HEK293 (cell line): Measurements from ENCODE around the gene BIN1.

Experiments used
- CTCF ChIA-PET: fragments of 350-600 bp; formaldehyde crosslinking; extraction: SDS; loops from one replicate; lab custom pipeline; 2021; ENCODE audit warnings: antibody characterized with exemption; lab: Yijun Ruan, JAX
- POLR2A ChIA-PET: fragments of 300-600 bp; formaldehyde crosslinking; extraction: SDS; loops from one replicate; lab custom pipeline; 2020; ENCODE audit warnings: antibody characterized with exemption, inconsistent platforms; lab: Yijun Ruan, JAX
- H3K27ac ChIP-seq: fragments of 200-500 bp; sonication (Bioruptor generic); 2 replicates; pipeline ENCODE4 v1.5.1; 2014; ENCODE audit warnings: low read depth, low read length, control low read depth, inconsistent platforms; ENCODE audit errors: extremely low read depth
- H3K36me3 ChIP-seq, 2 experiments: fragments of 200-500 bp in 1 of 2; sonication (Bioruptor generic) in 1 of 2; 1 replicate in 1 of 2; 2 replicates in 1 of 2; pipeline ENCODE4 v1.5.1; 2014 to 2017; ENCODE audit warnings: inconsistent platforms in 2 of 2, low read length in 2 of 2; ENCODE audit not compliant: control insufficient read depth in 2 of 2, insufficient read depth in 1 of 2
- H3K4me1 ChIP-seq: fragments of 200-500 bp; sonication (Bioruptor generic); 2 replicates; pipeline ENCODE4 v1.5.1; 2014; ENCODE audit warnings: mild to moderate bottlenecking, low read length, inconsistent platforms; ENCODE audit not compliant: control insufficient read depth, insufficient read depth
- H3K4me3 ChIP-seq: 2 replicates; pipeline ENCODE4 v1.5.1; 2011; ENCODE audit warnings: low read depth, mild to moderate bottlenecking, control low read depth, low read length, moderate library complexity
- H3K9me3 ChIP-seq: fragments of 200-500 bp; sonication (Bioruptor generic); 2 replicates; pipeline ENCODE4 v1.5.1; 2014; ENCODE audit warnings: low read depth, low read length, inconsistent platforms; ENCODE audit not compliant: control insufficient read depth, insufficient read depth
- EGR2 ChIP-seq: fragments of 450-650 bp; formaldehyde crosslinking; IDR thresholded peaks from 2 replicates; pipeline ENCODE4 v1.5.1; 2016; ENCODE audit warnings: low read depth, missing biosample characterization, missing genetic modification characterization
- KLF1 ChIP-seq: fragments of 450-650 bp; formaldehyde crosslinking; IDR thresholded peaks from 2 replicates; pipeline ENCODE4 v1.5.1; 2016; ENCODE audit warnings: missing biosample characterization, missing genetic modification characterization
- KLF17 ChIP-seq: fragments of 450-650 bp; formaldehyde crosslinking; IDR thresholded peaks from 2 replicates; pipeline ENCODE4 v1.5.1; 2016; ENCODE audit warnings: missing biosample characterization, missing genetic modification characterization
- MYNN ChIP-seq: fragments of 450-650 bp; formaldehyde crosslinking; IDR thresholded peaks from 2 replicates; pipeline ENCODE4 v1.5.1; 2016; ENCODE audit warnings: missing biosample characterization, missing genetic modification characterization, borderline replicate concordance
- PATZ1 ChIP-seq: fragments of 450-650 bp; formaldehyde crosslinking; IDR thresholded peaks from 2 replicates; pipeline ENCODE4 v1.5.1; 2016; ENCODE audit warnings: missing biosample characterization, missing genetic modification characterization
- REPIN1 ChIP-seq: fragments of 450-650 bp; formaldehyde crosslinking; IDR thresholded peaks from 2 replicates; pipeline ENCODE4 v1.5.1; 2017; ENCODE audit warnings: missing biosample characterization, missing genetic modification characterization, low read depth
- TCF7L2 ChIP-seq: IDR thresholded peaks from 2 replicates; pipeline ENCODE4 v1.6.1; 2011; ENCODE audit warnings: low read depth, mild to moderate bottlenecking, inconsistent platforms, low read length, moderate library complexity, borderline replicate concordance
- ZBTB20 ChIP-seq: fragments of 450-650 bp; formaldehyde crosslinking; IDR thresholded peaks from 2 replicates; pipeline ENCODE4 v1.5.1; 2016; ENCODE audit warnings: missing biosample characterization, missing genetic modification characterization
- ZBTB8A ChIP-seq: fragments of 450-650 bp; formaldehyde crosslinking; IDR thresholded peaks from 2 replicates; pipeline ENCODE4 v1.5.1; 2016; ENCODE audit warnings: missing biosample characterization, missing genetic modification characterization
- ZFHX2 ChIP-seq: fragments of 450-650 bp; formaldehyde crosslinking; conservative IDR thresholded peaks from 2 replicates; pipeline ENCODE4 v1.5.1; 2016; ENCODE audit warnings: missing biosample characterization, missing genetic modification characterization
- ZNF10 ChIP-seq: fragments of 450-650 bp; formaldehyde crosslinking; IDR thresholded peaks from 2 replicates; pipeline ENCODE4 v1.5.1; 2017; ENCODE audit warnings: missing biosample characterization, missing genetic modification characterization
- ZNF112 ChIP-seq: fragments of 450-650 bp; formaldehyde crosslinking; IDR thresholded peaks from 2 replicates; pipeline ENCODE4 v1.5.0; 2017; ENCODE audit warnings: missing biosample characterization, missing genetic modification characterization
- ZNF24 ChIP-seq: fragments of 450-650 bp; formaldehyde crosslinking; IDR thresholded peaks from 2 replicates; pipeline ENCODE4 v1.5.1; 2016; ENCODE audit warnings: missing biosample characterization, missing genetic modification characterization
- ZNF544 ChIP-seq: fragments of 450-650 bp; formaldehyde crosslinking; IDR thresholded peaks from 2 replicates; pipeline ENCODE4 v1.5.0; 2017; ENCODE audit warnings: missing biosample characterization, missing genetic modification characterization
- ZNF621 ChIP-seq: fragments of 450-650 bp; formaldehyde crosslinking; IDR thresholded peaks from 2 replicates; pipeline ENCODE4 v1.5.1; 2017; ENCODE audit warnings: missing biosample characterization, missing genetic modification characterization
- ZNF623 ChIP-seq: fragments of 450-650 bp; formaldehyde crosslinking; IDR thresholded peaks from 2 replicates; pipeline ENCODE4 v1.5.1; 2016; ENCODE audit warnings: missing biosample characterization, missing genetic modification characterization

The BIN1 gene

GRCh38 chr2:127090281-127091120 is 16.5 kb downstream of the BIN1 start:
- POLR2A ChIA-PET, result interaction anchor here (0.6 kb wide), 1 partner anchor 22 kb away, joined by 3 read pairs; no protein-coding TSS in a partner anchor
- Histone ChIP-seq H3K36me3 (no peaks in the 10 kb centered on the region), H3K4me1 (0 out of 2 replicates have a peak, but pooled peaks cover 5% of the 10 kb centered on the region), H3K9me3 (no peaks in the 10 kb centered on the region), H3K4me3 (no peak overlapping the region), H3K27ac (no peak overlapping the region)
- CTCF ChIA-PET, result interaction anchor here (0.9 kb wide), 1 partner anchor 23 kb away, joined by 3 read pairs; no protein-coding TSS in a partner anchor
- TF ChIP-seq ZNF24 (tag by site-specific recombination) (no peak), PATZ1 (tag by site-specific recombination) (no peak), ZNF10 (tag by site-specific recombination) (no peak), ZBTB20 (tag by site-specific recombination) (no peak), ZFHX2 (tag by site-specific recombination) (peak; percentile 76), TCF7L2 (no peak), MYNN (tag by site-specific recombination) (no peak), REPIN1 (tag by site-specific recombination) (no peak), ZBTB8A (no peak), EGR2 (peak; percentile 83), KLF1 (peak; percentile 65), ZNF544 (tag by site-specific recombination) (no peak)

- Histone ChIP-seq H3K27ac (no peak overlapping the region), H3K4me3 (no peak overlapping the region), H3K4me1 (0 out of 2 replicates have a peak, but pooled peaks cover 4% of the 10 kb centered on the region), H3K36me3 (no peaks in the 10 kb centered on the region), H3K9me3 (no peaks in the 10 kb centered on the region)
- ChIA-PET CTCF (interaction anchor here (0.9 kb wide), 1 partner anchor 22 kb away, joined by 3 read pairs; no protein-coding TSS in a partner anchor), POLR2A (interaction anchor here (0.6 kb wide), 1 partner anchor 21 kb away, joined by 3 read pairs; no protein-coding TSS in a partner anchor)
- no peak for TF ChIP-seq ZNF621 (tag by site-specific recombination)
Observed at GRCh38 chr2:127089478-127090235, 17.3 kb downstream of the BIN1 start.

- Histone ChIP-seq H3K9me3 (no peaks in the 10 kb centered on the region), H3K4me3 (no peak overlapping the region), H3K36me3 (no peaks in the 10 kb centered on the region), H3K27ac (no peak overlapping the region), H3K4me1 (no peaks in the 10 kb centered on the region)
- ChIA-PET POLR2A (no interaction called here), CTCF (interaction anchor here (0.6 kb wide), 1 partner anchor 22 kb away, joined by 3 read pairs; no protein-coding TSS in a partner anchor)
- TF ChIP-seq KLF17 (tag by site-specific recombination) (no peak), ZNF623 (tag by site-specific recombination) (peak; percentile 69), ZNF112 (tag by site-specific recombination) (no peak)
Observed at GRCh38 chr2:127088706-127089105, 18.2 kb downstream of the BIN1 start.
